Occipital lobe (tissue), 2 donors: ENCODE results near the gene KRT83. TPM values are rescaled to one million over a fixed set of nuclear protein-coding genes. Genes with fewer than 3 reads are reported as not detected.
"Not testable (repeated sequence)": the region's sequence is repeated elsewhere in the genome, so short reads cannot be mapped to it uniquely, and the experiment has no call there.

Experiments used
- DNase-seq: peaks from one replicate; lab custom pipeline; 2025; lab: John Stamatoyannopoulos, UW
- total RNA-seq: library from RNA; depleted of rRNA; stranded (reverse); fragments of >200 nt; gene quantifications from one replicate; pipeline ENCODE4 v1.2.3, GENCODE V29; 2014

The KRT83 gene
- total RNA-seq, 1 donor from 2014 or later: not detected

GRCh38 chr12:52310622-52311284 lies 10.4 kb downstream of the KRT83 start:
- DNase-seq: no peak

DNA sequence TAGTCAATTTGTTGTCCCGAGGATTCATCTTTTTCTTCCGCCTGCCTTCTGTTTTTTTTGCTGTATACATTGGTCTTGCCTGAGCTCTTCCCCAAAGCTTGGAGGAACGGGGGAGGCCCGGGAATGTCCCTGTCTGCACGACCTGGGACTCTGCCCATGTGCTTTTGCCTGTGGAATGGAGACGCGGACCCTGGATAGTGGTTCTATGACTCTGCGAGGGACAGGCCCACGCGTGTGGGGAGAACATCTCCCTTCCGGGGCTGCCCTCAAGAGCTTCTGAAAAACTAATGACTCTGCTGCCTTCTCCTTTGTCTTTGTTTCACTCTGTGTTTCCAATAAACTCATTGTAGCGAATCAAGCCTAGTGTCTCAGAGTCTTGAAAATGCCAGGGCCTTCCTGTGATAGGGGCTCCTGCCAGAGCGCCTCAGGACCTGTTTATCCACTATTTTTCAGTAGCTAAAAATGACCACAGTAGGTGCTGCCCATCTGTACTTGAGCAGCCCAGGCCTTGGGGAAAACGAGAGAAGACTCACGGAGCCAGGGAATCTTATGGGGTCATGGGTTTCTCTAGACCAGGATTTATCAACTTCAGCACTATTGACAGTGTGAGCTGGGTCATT lies 12.3 kb downstream of the KRT83 start:
- DNase-seq: no peak

- peak; percentile 75 for DNase-seq
These were observed 13.1 kb downstream of the KRT83 start for GRCh38 chr12:52307836-52308805.

DNA sequence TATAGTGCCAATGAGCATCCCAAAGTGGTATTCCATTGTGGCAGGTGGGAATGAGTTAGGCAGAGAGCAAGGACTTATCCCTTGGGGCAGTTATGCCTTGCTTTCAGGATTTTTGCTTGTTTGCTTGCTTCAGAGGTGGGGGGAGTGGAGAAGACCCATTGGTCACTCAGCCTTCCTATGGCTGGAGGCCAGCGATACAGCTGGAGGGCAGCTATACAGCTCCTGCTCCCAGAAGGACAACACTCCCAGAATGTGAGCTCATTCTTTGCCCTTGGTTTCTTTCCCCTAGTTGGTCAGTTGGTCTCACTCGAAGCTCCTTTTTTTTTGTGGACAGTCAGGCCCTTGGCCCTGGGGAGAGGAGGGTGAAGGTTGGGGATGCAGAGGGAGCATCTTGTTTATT lies 14.5 kb downstream of the KRT83 start:
- DNase-seq: no peak

DNA sequence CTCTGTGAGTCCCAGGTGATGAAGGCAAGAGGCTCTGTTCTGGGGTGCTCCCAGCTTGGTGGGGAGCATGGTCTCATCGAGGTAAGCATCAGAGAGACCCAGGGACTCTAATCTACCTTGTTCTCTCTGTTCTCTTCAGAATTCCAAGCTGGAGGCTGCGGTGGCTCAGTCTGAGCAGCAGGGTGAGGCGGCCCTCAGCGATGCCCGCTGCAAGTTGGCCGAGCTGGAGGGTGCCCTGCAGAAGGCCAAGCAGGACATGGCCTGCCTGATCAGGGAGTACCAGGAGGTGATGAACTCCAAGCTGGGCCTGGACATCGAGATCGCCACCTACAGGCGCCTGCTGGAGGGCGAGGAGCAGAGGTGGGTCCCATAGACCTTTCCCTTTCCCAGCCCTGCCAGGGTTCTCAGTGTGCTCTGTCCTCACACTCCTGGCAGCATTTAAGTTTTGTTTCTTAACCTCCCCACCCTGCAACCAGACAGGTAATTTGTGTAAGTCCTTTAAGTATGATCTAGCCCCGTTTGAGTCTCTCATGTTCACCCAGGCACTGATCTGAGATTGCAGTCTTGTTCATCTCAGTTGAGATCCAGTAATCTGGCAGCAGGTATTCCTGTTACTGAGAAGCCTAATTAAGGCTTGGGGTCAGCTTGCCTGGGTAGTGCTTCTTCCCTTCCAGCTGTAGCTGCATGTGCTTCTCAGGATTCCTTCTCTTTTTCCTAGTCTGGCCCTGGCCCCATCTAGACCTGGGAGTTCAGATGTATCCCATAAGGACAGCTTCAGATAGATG lies 15.1 kb downstream of the KRT83 start:
- no peak for DNase-seq

- not testable (repeated sequence) for DNase-seq
These were observed 16.2 kb downstream of the KRT83 start for GRCh38 chr12:52304941-52305411.

DNA sequence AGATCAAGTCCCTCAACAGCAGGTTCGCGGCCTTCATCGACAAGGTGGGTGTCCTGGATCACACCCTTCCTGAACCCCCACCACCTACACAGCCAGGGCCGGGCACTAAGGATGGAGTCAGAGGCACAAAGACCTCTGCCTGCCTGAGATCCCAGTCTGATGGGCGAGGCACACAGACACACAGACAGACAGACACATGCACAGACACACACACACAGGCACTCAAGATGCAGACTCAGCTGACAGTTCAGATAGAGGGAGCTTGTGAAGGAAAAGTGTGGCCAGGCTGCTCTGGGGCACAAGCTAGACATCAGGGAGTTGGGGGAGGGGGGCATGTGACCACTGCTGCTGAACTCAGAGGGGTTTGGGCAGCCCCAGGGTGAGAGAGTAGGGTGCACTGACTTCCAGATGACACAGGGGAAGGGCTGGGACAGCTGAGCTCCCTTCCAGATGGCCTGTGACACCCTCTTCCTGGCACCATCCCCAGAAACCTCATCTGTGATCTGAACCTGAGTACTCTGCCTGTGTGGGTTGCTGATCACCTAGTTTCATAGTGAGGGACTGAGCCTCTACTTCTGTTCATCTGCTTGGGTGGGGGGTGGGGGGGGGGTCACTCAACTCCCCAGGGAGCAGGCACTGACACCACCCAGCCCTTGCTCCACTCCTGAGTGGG lies 18.8 kb downstream of the KRT83 start:
- DNase-seq: not testable (repeated sequence)

- not testable (repeated sequence) for DNase-seq
These were observed 19.5 kb downstream of the KRT83 start for GRCh38 chr12:52301721-52302120.

DNA sequence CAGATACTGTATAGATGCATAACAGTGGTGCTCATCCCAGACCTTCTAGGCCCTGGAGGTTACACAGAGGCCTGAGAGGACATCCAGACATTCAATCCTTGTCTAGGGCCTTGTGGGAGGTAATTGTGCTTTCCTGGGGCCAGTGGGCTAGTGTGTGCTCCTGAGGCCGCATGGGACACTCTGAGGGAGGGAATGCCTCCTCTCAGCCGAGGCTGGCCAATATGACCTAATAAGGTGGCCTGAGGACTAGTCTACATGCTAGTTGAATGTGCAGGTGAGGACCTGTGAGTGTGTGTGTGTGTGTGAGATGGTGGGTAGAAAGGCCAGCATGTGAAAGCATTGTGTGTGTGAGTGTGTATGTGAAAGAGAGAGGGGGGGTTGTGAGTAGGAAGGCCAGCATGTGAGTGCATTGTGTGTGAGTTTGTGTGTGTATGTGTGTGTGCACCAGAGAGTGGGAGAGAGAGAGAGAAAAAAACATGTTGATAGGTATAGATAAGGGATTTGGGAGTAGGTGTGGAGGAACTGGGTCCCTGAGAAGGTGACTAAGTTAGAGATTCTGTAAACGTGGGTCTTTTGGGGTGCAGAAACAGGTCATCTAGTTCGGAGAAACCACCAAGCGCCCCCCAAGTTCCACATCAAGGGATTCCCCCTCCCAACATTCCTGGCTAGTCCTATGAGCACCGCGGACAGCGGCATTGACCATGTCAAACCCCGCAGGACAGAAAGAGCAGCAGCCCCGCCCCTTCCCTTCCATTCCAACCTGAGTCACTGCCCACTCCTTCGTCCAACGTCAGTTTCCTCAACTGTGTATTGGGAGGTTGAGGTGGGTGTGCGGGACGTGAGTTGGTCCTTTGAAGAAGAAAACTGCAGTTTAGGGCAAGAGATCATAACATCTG lies 20.2 kb downstream of the KRT83 start:
- DNase-seq: no peak

DNA sequence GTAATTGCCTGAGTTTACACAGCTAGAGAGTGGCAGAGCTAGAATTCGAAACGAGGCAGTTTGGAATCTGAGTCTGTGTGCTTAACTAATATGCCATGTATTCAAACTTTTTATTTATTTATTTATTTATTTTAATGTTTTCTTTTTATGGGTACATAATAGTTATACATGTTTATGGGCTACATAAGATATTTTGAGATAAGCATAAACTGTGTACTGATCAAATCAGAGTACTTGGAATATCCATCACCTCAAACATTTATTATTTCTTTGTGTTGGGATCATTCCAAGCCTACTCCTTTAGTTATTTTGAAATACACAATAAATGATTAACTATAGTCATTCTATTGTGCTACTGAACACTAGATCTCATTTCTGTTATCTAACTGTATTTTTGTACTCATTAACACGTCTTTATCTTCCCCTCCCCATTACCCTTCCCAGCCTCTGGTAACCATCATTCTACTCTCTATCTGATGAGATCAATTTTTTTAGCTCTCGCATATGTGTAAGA lies 22.5 kb downstream of the KRT83 start:
- no peak for DNase-seq

DNA sequence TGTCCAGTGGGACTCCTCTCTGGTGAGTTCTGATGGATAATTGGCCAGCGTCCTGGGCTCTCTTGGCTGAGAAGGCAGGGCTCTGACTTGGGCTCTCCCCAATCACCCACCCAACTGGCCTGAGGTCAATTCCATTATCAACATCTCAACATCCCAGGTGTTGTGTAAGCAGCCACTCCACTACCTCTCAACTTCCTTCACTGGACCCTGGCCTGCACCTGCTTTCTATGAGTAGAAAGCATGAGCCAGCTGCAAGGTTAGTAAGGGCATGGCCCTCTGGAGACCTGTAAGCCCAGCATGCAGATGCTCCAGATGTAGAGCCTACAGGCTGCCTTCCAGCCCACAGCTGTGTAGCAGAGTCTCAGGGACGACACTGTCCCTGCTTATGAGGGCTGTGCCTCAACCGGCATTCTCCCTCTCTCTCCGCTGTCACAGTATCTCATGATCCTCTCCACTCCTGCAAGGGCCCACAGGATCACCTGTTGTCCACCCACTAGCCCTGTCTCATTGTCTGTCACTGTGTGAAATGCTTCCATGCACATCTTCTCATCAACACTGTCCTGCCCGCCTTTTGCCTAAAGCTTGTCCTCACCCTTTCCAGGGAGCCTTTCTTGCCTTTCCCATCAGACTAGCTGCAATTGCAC lies 24.5 kb downstream of the KRT83 start:
- DNase-seq: no peak

DNA sequence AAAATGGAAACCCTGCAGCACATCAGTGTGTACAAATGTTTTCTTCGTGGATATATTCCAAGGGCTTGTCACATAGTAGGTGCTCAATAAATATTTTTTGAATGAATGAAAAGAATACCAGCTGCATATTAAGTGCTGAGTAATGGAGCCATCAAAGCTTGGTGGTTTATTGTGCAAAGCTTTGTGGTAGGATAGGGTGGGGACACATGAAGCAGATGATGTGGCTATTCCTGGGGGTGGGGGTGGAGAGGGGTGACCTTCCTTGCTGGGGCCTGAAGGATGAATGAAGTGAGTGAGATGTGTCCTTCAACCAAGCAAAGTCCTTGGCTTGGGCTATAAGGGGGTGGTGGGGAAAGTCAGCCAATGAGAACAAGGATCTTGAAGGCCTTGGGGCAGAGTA lies 25.5 kb downstream of the KRT83 start:
- DNase-seq: no peak

DNA sequence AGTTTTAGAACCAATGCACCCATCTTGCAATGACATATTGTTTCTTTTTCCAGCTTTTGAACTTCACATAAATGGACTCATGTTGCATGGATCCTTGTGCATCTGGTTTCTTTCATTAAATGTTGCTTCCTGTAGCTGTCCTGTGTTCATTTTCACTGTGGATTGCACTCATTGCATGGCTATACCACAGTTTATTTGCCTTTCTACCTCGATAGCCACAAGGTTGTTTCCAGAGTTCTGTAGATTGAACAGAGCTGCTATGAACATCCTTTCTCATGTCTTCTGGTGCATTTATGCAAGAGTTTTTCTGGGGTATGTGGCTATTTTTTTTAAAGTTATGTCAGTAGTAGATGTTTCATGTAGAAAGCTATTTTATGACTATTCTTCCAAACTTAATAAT lies 26.4 kb downstream of the KRT83 start:
- no peak for DNase-seq

DNA sequence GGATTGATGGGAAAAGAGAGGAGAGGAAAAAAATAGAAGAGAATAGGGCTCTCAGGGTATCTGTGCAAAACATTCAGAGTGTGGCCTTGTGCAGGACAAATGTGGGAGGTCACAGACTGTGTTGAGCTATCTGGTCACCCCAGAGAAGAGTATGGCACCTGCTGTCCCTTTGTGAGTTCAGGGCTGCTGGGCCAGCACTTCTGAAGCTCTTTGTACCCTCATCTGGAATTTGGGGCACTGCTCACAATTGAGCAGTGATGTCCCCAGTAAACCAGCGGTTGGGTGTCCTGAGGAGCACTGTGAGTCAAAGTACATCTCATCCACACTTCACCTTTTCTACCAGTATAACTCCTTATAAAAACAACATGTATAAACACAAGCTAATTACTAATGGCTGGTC lies 27.3 kb downstream of the KRT83 start:
- no peak for DNase-seq

GRCh38 chr12:52291267-52291935 lies 29.8 kb downstream of the KRT83 start, which contains the start of gene KRT81:
TSS of gene KRT81 (minus strand) at chr12:52291534. CDS start at chr12:52291465, 69 bp downstream.
- DNase-seq: no peak

- DNase-seq: not testable (repeated sequence)
These were observed 30.6 kb downstream of the KRT83 start for GRCh38 chr12:52290483-52291134.
